ENCODE results near the gene KCNJ9.

KCNJ9 gene

DNA sequence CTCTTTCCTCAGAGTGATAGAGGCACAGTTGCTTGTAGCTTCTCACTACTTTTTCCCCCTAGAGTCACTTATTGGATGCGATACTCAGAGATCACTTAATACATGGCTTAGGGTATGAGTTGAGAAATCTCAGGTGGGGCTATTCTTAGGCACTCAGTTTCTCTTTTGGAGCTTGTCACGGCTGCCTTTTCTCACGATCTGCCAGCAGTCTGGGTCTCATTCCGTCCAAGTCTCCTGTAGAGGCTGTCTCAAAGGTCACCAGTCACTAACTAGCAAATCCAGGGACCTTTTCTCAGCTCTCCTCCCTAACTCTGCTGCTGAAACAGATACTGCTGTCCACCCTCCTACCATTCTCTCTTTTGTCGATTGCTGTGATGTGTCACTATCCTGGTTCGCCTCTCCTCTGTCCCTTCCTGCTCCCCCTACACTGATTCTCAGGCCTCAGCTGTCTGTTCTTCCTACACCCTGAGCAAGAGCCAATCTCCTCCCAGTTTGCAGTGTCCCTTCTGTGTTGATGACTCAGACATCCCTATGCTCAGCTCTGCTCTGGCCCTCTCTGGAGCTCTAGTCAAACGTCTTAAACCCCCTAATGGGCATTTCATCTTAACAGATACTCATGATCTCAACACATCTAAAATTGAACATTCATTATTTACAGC lies 46.7 kb downstream of the KCNJ9 start:
- no peak for DNase-seq

DNA sequence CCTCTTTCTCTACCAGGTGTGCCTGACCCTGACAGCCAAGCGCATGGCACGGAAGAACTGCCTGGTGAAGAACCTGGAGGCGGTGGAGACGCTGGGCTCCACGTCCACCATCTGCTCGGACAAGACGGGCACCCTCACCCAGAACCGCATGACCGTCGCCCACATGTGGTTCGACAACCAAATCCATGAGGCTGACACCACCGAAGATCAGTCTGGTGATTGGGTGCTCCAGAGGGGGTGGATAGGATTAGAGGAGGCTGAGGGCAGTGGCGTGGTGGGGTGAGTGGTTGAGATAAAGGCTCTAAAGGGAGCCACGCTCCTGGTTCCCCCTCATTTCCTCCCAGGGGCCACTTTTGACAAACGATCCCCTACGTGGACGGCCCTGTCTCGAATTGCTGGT lies 47.3 kb downstream of the KCNJ9 start:
- DNase-seq = no peak

GRCh38 chr1:160129046-160129445 lies 47.7 kb downstream of the KCNJ9 start:
- no peak for DNase-seq

DNA sequence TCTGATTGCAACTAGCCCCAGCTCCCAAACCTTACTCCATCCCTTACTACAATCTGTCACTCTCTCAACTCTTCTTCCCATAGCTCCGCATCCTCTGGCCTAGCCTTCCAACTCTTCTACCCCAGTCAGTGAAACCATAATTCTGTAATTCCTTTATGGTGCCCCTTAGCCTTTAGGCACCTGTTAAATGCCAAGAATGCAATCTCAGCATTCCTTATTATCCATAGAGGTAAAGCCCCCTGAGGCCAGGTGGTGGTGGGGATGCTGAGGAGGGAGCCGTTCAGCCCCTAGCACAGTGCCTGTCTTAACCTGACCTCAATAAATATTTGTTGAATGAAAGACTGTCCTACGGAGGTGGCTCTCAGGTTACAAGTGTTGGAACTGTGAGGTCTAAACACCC lies 48.2 kb downstream of the KCNJ9 start:
- no peak for DNase-seq

DNA sequence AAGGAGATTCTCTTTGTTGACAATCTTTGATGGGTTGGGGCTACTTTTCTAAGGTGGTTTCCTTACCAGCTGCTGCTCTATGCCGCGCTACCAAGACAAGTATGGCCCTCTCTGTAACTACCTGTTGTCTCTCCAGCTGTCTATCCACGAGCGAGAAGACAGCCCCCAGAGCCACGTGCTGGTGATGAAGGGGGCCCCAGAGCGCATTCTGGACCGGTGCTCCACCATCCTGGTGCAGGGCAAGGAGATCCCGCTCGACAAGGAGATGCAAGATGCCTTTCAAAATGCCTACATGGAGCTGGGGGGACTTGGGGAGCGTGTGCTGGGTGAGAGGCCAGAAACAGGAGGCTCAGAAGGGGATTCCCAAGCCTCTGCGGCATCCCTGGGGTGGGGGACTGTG lies 48.6 kb downstream of the KCNJ9 start:
- no peak for DNase-seq

DNA sequence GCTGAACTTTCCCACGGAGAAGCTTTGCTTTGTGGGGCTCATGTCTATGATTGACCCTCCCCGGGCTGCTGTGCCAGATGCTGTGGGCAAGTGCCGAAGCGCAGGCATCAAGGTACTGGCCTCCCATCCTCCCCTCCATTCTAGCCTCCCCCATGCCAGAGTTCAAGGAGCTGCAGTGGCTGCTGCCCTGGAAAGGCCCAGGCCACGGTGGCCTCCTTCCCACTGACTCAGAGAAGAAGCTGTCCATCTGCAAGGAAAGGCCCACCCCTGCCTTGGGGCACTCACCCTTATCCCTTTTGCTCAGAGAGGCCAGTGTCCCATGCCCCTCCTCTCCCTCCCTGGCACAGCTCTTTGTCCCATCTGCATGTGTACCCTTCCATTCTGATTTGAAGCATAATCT lies 49.1 kb downstream of the KCNJ9 start:
- no peak for DNase-seq

- no peak for DNase-seq
Measured at GRCh38 chr1:160130939-160131338, 49.6 kb downstream of the KCNJ9 start.

DNA sequence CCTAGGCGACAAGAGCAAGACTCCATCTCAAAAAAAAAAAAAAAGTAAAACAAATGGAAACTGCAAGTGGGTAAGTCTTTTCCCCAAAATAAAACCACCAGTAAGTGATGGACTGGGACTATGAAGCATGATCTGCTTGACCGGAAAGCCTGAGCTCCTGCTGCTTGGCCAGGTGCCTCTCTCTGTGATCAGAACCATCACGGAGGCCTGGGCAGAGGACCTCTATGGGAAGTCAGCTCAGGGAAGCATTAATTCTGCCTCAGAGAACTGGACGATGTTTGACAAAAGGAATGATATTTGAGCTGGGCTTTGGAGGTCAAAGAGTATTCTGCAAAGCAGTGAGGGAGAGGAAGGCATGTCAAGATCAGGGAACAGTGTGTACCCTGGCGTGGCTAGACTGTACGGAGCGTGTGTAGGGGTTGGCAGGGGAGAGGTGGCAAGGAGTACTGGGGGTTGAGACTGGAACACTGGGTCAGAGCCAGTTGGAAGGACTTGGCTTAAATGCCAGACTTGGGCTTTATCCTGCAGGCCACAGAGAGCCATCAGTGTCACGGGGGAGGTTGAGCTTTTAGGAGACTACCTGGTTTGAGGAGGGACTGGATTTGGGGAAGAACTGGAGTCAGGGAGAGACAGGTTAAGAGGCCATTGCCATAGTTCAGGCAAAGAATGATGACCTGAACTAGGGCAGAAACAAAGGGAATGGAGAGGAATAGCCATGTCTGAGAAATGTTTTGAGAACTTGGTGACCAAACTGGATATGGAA lies 50.6 kb downstream of the KCNJ9 start:
- DNase-seq = no peak

GRCh38 chr1:160133990-160134770 lies 52.8 kb downstream of the KCNJ9 start:
- DNase-seq = no peak

DNA sequence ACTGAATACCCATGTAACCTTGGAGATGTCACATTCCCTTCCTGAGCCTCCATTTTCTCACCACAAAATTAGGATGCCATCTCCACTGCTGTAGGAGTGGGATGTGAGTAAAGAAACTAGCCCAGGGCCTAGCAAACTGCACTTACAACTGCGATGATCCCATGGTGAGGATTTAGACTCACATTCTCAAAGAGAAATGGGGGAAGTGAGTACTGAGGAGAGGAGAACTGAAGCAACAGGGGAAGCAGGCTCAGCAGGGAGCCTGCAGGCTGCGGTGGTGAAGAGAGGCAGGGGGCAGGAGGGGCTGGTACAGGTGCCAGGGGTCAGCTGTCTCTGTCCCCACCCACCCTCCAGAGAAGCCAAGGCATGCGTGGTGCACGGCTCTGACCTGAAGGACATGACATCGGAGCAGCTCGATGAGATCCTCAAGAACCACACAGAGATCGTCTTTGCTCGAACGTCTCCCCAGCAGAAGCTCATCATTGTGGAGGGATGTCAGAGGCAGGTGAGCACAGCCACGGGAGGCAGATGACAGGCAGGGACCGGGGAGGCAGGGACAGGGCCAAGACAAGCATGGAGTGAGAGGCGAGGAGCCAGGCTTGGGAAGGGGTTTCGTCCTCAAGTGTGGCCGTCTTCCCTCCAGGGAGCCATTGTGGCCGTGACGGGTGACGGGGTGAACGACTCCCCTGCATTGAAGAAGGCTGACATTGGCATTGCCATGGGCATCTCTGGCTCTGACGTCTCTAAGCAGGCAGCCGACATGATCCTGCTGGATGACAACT lies 53.6 kb downstream of the KCNJ9 start:
- DNase-seq = no peak

DNA sequence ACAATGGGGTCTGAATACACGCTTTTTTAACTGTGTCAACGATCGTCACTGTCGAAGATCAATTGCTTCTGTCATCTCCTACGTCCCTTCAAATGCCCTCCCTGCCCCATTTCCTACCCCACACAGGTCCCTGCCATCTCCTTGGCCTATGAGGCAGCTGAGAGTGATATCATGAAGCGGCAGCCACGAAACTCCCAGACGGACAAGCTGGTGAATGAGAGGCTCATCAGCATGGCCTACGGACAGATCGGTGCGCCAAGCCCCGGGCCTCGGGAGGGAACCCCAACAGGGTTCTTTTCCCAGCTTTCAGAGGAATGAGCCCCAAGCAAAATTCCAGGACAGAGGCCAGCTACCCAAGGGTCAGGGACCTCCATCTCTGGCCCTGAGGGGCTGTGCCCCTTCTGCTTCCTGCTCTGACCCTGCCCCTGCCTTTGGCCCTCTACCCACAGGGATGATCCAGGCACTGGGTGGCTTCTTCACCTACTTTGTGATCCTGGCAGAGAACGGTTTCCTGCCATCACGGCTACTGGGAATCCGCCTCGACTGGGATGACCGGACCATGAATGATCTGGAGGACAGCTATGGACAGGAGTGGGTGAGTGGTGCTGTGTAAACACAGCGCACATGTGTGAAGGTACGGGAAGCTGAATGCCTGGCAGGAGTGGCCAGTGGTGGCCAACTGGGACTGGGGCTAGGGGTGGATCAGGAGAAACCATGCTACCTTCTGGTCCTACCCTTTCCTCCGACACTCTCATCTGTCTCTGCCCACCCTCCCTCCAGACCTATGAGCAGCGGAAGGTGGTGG lies 55.0 kb downstream of the KCNJ9 start:
- DNase-seq = no peak

DNA sequence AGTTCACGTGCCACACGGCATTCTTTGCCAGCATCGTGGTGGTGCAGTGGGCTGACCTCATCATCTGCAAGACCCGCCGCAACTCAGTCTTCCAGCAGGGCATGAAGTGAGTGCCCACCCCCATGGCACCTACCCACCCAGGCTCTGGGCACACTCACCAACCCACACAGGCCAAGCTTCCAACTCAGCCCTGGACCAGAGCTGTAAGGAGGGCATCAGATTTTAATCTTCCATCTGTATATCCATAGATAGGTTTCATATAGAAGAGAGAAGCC lies 55.5 kb downstream of the KCNJ9 start:
- DNase-seq = no peak

- DNase-seq = no peak
Measured at GRCh38 chr1:160137216-160137862, 56.0 kb downstream of the KCNJ9 start.

GRCh38 chr1:160139840-160140239 lies 58.5 kb downstream of the KCNJ9 start:
- DNase-seq = no peak

Data from activated T-cell treated with anti-CD3 and anti-CD28 coated beads, Interleukin-2, amount 50 U/mL, for 48 hours (primary cell).